ENCODE data around the gene GARS1. TPM values are rescaled to one million over a fixed set of nuclear protein-coding genes. Genes with fewer than 3 reads are reported as not detected.
"Not testable (repeated sequence)": the region's sequence is repeated elsewhere in the genome, so short reads cannot be mapped to it uniquely, and the experiment has no call there.

Gene GARS1
- total RNA-seq, 2 experiments from 2014 or later = 338 to 354 TPM

DNA sequence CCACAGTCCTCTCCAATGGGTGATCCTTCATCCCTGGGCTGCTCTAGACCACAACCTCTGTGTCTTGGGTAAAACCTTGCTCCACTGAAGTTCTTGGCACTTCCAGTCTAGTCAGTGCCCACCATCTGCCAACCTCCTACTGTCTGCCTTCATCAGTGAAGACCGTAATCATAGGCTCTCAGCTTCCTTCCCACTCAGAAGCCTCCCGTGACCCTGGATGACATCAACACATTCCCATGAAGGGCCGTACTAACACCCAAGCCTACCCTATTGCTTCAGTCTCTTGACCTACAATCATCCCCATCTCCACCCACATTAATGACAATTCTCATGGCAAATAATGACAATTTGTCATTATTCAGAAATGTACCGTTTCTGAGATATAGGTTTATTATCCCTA, 27.6 kb upstream of the GARS1 start:
- Mint-ChIP-seq H3K4me1 (ENCODE audit: low read depth) (peaks cover 2% of the 10 kb centered on the region), H3K9me3 (peaks cover 5% of the 10 kb centered on the region), H3K36me3 (ENCODE audit: low read depth) (peaks cover 16% of the 10 kb centered on the region), H3K4me3 (no peak overlapping the region), H3K27ac (no peak overlapping the region), H3K27me3 (no peaks in the 10 kb centered on the region)
- CTCF ChIA-PET = interaction anchor here (1.0 kb wide), 1 partner anchor 291 kb away, joined by 4 read pairs; no protein-coding TSS in a partner anchor
- POLR2A ChIA-PET = no interaction called here
- intact Hi-C loops (cut with micrococcal nuclease) = no loop called here
- ATAC-seq (no peak), DNase-seq (no peak)
- TF ChIP-seq, protein P1, sequence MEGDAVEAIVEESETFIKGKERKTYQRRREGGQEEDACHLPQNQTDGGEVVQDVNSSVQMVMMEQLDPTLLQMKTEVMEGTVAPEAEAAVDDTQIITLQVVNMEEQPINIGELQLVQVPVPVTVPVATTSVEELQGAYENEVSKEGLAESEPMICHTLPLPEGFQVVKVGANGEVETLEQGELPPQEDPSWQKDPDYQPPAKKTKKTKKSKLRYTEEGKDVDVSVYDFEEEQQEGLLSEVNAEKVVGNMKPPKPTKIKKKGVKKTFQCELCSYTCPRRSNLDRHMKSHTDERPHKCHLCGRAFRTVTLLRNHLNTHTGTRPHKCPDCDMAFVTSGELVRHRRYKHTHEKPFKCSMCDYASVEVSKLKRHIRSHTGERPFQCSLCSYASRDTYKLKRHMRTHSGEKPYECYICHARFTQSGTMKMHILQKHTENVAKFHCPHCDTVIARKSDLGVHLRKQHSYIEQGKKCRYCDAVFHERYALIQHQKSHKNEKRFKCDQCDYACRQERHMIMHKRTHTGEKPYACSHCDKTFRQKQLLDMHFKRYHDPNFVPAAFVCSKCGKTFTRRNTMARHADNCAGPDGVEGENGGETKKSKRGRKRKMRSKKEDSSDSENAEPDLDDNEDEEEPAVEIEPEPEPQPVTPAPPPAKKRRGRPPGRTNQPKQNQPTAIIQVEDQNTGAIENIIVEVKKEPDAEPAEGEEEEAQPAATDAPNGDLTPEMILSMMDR (IDR thresholded peaks at IDR 0.05) = no peak

DNA sequence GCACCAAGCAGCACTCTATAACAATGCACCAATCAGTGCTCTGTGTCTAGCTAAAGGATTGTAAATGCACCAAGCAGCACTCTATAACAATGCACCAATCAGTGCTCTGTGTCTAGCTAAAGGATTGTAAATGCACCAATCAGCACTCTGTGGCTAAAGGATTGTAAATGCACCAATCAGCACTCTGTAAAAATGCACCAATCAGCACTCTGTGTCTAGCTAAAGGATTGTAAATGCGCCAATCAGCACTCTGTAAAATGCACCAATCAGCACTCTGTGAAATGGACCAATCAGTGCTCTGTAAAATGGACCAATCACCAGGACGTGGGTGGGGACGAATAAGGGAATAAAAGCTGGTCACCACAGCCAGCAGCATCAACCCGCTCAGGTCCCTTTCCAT, 24.4 kb upstream of the GARS1 start:
- ATAC-seq; H3K27me3 Mint-ChIP-seq; POLR2A ChIA-PET; DNase-seq; intact Hi-C loops (cut with micrococcal nuclease); H3K27ac Mint-ChIP-seq; H3K4me3 Mint-ChIP-seq; H3K9me3 Mint-ChIP-seq; H3K4me1 Mint-ChIP-seq (ENCODE audit: low read depth): not testable (repeated sequence)
- CTCF ChIA-PET = interaction anchor here (1.2 kb wide), 1 partner anchor 21 kb away, joined by 5 read pairs; no protein-coding TSS in a partner anchor
- H3K36me3 Mint-ChIP-seq (ENCODE audit: low read depth) = peaks cover 20% of the 10 kb centered on the region

DNA sequence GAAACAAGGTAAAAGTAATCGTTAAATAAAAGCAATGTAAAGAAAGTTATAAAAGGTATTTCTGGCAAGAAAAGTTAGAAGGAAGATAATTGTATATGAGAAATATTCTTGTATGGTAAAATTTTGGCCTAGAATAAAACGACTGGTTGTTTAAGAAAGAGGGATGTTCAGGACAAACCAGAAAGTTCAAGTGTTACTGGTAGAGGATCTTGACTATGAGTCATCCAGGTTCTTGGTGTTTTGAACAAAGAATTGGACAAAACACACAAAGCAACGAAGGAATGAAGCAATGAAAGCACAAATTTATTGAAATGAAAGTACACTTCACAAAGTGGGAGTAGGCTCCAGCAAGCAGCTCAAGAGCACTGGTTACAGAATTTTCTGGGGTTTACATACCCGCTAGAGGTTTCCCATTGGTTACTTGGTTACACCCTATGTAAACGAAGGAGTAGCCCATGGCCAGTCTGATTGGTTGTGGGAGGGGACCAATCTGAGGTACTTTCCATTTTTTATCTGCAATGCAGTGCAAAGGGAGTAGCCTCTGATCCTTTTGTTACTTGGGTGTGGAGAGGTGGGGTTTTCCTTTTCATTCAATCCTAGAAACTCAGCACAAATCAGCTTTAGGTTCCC, 22.4 kb upstream of the GARS1 start:
- peaks cover 12% of the 10 kb centered on the region for H3K9me3 Mint-ChIP-seq
- H3K27me3 Mint-ChIP-seq = no peaks in the 10 kb centered on the region
- peaks cover 3% of the 10 kb centered on the region for H3K4me1 Mint-ChIP-seq (ENCODE audit: low read depth)
- intact Hi-C loops (cut with micrococcal nuclease) = no loop called here
- CTCF ChIA-PET = interaction anchor here (2.1 kb wide), 1 partner anchor 23 kb away, joined by 7 read pairs; no protein-coding TSS in a partner anchor
- H3K36me3 Mint-ChIP-seq (ENCODE audit: low read depth) = peaks cover 30% of the 10 kb centered on the region
- DNase-seq (no peak), ATAC-seq (no peak)
- TF ChIP-seq, protein P1 (IDR thresholded peaks at IDR 0.05) = no peak
- POLR2A ChIA-PET = no interaction called here
- H3K4me3 Mint-ChIP-seq = no peak overlapping the region
- no peak overlapping the region for H3K27ac Mint-ChIP-seq

DNA sequence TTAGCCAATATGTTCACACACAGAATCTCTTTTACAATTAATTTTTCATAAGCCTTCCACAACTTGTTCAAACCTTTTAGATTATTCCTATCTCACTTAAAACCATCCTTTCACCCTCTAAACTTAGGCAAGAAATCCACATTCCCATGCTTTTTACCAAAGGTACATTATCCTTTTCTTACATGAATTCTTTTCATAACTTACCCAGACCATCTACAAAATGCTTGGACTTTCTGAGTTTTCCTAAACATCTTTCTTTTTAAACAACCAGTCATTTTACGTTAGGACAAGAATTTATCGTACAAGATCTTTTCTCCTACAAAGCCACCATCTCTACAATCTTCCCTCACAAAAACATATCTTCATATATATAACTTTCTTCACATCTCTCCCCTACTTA, 18.8 kb upstream of the GARS1 start:
- ATAC-seq (no peak), DNase-seq (no peak)
- H3K27ac Mint-ChIP-seq = no peak overlapping the region
- peaks cover 4% of the 10 kb centered on the region for H3K4me1 Mint-ChIP-seq (ENCODE audit: low read depth)
- peaks cover 39% of the 10 kb centered on the region for H3K36me3 Mint-ChIP-seq (ENCODE audit: low read depth)
- CTCF ChIA-PET = interaction anchor here (1.1 kb wide), 1 partner anchor 12 kb away, joined by 5 read pairs; no protein-coding TSS in a partner anchor
- peaks cover 7% of the 10 kb centered on the region for H3K9me3 Mint-ChIP-seq
- TF ChIP-seq, protein P1 (IDR thresholded peaks at IDR 0.05) = no peak
- POLR2A ChIA-PET = no interaction called here
- no peak overlapping the region for H3K4me3 Mint-ChIP-seq
- no peaks in the 10 kb centered on the region for H3K27me3 Mint-ChIP-seq
- intact Hi-C loops (cut with micrococcal nuclease) = no loop called here

DNA sequence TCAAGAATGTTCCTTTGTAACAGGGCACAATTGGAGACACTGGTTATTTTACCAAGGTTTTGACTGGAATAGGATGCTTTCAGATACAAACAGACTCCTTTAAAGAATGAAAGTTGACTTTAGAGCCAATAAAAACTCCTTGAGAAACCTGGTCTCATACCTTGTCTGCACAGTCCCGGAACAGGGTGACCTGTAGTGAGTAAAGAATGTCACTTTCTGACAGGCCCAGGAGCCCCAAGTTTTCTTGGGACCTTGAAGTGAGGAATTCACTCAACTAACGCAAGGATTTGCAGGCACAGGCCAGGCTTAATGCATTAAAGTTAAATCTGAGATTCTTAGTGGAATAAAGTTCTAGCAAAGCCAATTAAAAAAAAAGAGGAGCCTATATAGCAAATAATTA, 11.5 kb upstream of the GARS1 start:
- Mint-ChIP-seq H3K4me3 (no peak overlapping the region), H3K9me3 (no peaks in the 10 kb centered on the region), H3K36me3 (ENCODE audit: low read depth) (peaks cover 49% of the 10 kb centered on the region), H3K27ac (no peak overlapping the region), H3K4me1 (ENCODE audit: low read depth) (peaks cover 2% of the 10 kb centered on the region), H3K27me3 (no peaks in the 10 kb centered on the region)
- DNase-seq (no peak), ATAC-seq (no peak)
- ChIA-PET POLR2A (no interaction called here), CTCF (no interaction called here)
- intact Hi-C loops (cut with micrococcal nuclease) = no loop called here
- TF ChIP-seq, protein P1 (IDR thresholded peaks at IDR 0.05) = no peak
